Nephron progenitor cell (in vitro differentiated cells): ENCODE data around the gene HNRNPR.
A peak's percentile ranks its signal among the peaks of the same experiment; 100 is the strongest.

ENCODE experiments used
- DNase-seq: peaks from one replicate; pipeline ENCODE4 v3.0.0; 2021
- H3K27ac Mint-ChIP-seq: 2 replicates; pipeline ENCODE4 v1.8.0; 2021; ENCODE audit warnings: mild to moderate bottlenecking, moderate library complexity, mixed read lengths
- H3K27me3 Mint-ChIP-seq: 2 replicates; pipeline ENCODE4 v1.8.0; 2021; ENCODE audit warnings: mild to moderate bottlenecking, low read depth, mixed read lengths; ENCODE audit not compliant: poor library complexity
- H3K36me3 Mint-ChIP-seq: 2 replicates; pipeline ENCODE4 v1.8.0; 2021; ENCODE audit warnings: low read depth, mixed read lengths
- H3K4me1 Mint-ChIP-seq: 2 replicates; pipeline ENCODE4 v1.8.0; 2021; ENCODE audit warnings: mixed read lengths
- H3K4me3 Mint-ChIP-seq: 2 replicates; pipeline ENCODE4 v1.8.0; 2021; ENCODE audit warnings: mild to moderate bottlenecking, moderate library complexity, mixed read lengths
- H3K9me3 Mint-ChIP-seq: 2 replicates; pipeline ENCODE4 v1.8.0; 2021; ENCODE audit warnings: mild to moderate bottlenecking, moderate library complexity, mixed read lengths
- TF ChIP-seq, protein P1 (sequence below): fragments of 200-600 bp; sonication (generic); IDR thresholded peaks from 2 replicates; pipeline ENCODE4 v1.5.0; 2021; ENCODE audit warnings: antibody characterized with exemption

HNRNPR gene

DNA sequence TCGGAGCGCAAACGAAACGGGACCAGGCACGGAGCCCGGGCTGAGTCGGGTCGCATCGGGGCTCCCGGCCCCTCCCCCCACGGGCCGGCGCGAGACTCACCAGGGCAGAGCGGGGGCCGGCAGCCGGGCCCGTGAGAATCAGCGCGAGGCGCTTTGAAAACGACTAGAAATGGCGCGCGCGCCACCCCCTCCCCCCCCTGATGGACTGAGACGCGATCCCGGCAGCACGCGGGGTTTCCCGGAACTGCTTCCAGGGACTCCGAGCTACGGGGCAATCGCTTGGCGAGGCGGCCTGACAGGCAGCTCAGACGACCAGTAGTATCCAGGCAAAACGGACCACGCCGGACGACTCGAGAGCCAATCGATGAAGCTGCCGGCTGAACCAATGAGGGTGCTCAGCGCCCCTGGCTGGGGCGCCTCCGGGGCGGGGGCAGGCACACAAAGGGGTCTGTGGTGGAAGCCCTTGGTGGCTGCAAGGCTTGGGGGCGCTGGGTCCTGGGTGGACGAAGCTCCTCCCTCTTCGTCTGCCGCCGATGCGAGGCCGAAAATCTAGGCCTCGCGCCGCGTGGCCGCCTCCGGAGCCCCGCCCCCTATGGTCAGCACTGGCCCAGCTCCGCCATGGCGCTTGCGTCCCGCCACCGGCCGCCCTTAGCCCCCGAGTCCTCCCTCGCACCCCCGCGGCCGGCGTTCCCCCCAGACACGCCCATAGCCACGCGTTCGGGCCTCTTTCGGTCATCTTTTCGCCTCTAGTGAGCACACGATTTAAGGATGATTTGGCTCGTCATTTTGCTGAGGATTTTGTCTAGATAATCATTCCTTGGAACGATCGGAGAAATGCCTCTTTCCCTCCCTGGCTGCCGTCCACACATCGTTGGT, at the start of gene HNRNPR:
Gene HNRNPR (minus strand): TSS at position 174 of the 876 bp plus-strand sequence. CDS start 3,276 bp downstream, outside the sequence.
- peaks cover 19% of the 10 kb centered on the region for H3K9me3 Mint-ChIP-seq
- peak; percentile 100 for DNase-seq
- peaks cover 42% of the 10 kb centered on the region for H3K4me1 Mint-ChIP-seq
- peak within 1 kb of the TSS; percentile 99 for H3K27ac Mint-ChIP-seq
- TF ChIP-seq, protein P1, sequence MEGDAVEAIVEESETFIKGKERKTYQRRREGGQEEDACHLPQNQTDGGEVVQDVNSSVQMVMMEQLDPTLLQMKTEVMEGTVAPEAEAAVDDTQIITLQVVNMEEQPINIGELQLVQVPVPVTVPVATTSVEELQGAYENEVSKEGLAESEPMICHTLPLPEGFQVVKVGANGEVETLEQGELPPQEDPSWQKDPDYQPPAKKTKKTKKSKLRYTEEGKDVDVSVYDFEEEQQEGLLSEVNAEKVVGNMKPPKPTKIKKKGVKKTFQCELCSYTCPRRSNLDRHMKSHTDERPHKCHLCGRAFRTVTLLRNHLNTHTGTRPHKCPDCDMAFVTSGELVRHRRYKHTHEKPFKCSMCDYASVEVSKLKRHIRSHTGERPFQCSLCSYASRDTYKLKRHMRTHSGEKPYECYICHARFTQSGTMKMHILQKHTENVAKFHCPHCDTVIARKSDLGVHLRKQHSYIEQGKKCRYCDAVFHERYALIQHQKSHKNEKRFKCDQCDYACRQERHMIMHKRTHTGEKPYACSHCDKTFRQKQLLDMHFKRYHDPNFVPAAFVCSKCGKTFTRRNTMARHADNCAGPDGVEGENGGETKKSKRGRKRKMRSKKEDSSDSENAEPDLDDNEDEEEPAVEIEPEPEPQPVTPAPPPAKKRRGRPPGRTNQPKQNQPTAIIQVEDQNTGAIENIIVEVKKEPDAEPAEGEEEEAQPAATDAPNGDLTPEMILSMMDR = no peak
- H3K4me3 Mint-ChIP-seq = peak within 1 kb of the TSS; percentile 90
- peaks cover 8% of the 10 kb centered on the region for H3K27me3 Mint-ChIP-seq
- peaks cover 25% of the 10 kb centered on the region for H3K36me3 Mint-ChIP-seq

DNA sequence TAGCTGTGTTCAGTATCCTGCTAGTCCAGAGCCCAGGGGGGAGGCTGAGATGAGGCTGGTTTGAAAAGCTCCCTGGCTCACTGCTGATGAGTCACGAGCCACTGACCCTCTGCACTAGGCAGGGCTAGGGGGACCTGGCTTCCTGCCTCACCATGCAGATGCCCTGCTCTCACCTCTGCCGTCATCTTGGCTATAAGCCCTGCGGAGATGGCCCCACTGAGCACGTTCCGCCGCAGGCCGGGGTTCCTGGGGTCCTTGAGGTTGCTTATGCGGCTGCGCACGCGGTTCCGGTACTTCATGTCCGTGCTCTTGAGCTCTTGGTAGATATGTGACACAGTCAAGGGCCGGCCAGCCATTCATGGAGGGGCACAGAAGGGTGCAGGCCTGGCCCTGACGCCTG, 49.6 kb upstream of the HNRNPR start:
- Mint-ChIP-seq H3K36me3 (no peaks in the 10 kb centered on the region), H3K4me3 (no peak overlapping the region), H3K9me3 (no peaks in the 10 kb centered on the region), H3K27me3 (peaks cover 16% of the 10 kb centered on the region), H3K4me1 (peaks cover 14% of the 10 kb centered on the region), H3K27ac (no peak overlapping the region)
- no peak for DNase-seq
- TF ChIP-seq, protein P1 = no peak

DNA sequence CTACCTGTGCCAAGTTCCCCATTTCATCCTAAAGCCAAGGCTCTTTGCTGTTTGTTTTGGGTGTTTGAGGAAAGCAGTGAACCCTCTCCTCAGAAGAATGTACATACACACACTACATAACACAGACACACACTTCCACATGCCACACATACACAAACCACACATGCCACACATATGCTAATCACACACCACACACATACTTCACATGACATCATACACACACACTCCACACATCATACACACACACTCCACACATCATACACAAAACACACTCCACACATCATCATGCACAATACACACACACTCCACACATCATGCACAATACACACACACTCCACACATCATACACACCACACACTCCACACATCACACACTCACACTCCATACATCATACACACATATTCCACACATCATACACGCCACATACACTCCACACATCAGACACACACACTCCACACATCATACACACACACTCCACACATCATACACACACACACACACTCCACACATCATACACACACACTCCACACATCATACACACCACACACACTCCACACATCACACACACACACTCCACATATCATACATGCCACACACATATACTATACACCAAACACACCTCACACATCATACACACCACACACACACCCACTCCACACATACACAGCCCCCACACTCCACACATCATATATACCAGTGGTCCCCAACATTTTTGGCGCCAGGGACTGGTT, 48.2 kb upstream of the HNRNPR start:
- H3K27ac Mint-ChIP-seq = no peak overlapping the region
- no peaks in the 10 kb centered on the region for H3K36me3 Mint-ChIP-seq
- no peak for DNase-seq
- H3K27me3 Mint-ChIP-seq = peaks cover 23% of the 10 kb centered on the region
- peaks cover 17% of the 10 kb centered on the region for H3K4me1 Mint-ChIP-seq
- TF ChIP-seq, protein P1 = no peak
- H3K4me3 Mint-ChIP-seq = no peak overlapping the region
- no peaks in the 10 kb centered on the region for H3K9me3 Mint-ChIP-seq

- no peaks in the 10 kb centered on the region for H3K36me3 Mint-ChIP-seq
- TF ChIP-seq, protein P1 = no peak
- H3K4me3 Mint-ChIP-seq = no peak overlapping the region
- no peak for DNase-seq
- H3K27me3 Mint-ChIP-seq = peaks cover 27% of the 10 kb centered on the region
- H3K9me3 Mint-ChIP-seq = no peaks in the 10 kb centered on the region
- H3K27ac Mint-ChIP-seq = no peak overlapping the region
- H3K4me1 Mint-ChIP-seq = peaks cover 21% of the 10 kb centered on the region
These were observed 45.8 kb upstream of the HNRNPR start for GRCh38 chr1:23389837-23390321.

- Mint-ChIP-seq H3K4me3 (no peak overlapping the region), H3K4me1 (peaks cover 32% of the 10 kb centered on the region), H3K27ac (no peak overlapping the region), H3K9me3 (no peaks in the 10 kb centered on the region), H3K36me3 (no peaks in the 10 kb centered on the region), H3K27me3 (peaks cover 27% of the 10 kb centered on the region)
- TF ChIP-seq, protein P1 = no peak
- DNase-seq = no peak
These were observed 43.4 kb upstream of the HNRNPR start for GRCh38 chr1:23387494-23387893.
